Erythroblast (primary cell): ENCODE results near the gene SARDH.

Experiments
- GATA1 ChIP-seq: IDR thresholded peaks from 2 replicates; pipeline ENCODE4 v1.6.1; 2011; ENCODE audit warnings: low read depth, mild to moderate bottlenecking, control low read depth, low read length, moderate library complexity
- POLR2A ChIP-seq: IDR thresholded peaks from 2 replicates; pipeline ENCODE4 v1.6.1; 2011; ENCODE audit warnings: mild to moderate bottlenecking, low read length

DNA sequence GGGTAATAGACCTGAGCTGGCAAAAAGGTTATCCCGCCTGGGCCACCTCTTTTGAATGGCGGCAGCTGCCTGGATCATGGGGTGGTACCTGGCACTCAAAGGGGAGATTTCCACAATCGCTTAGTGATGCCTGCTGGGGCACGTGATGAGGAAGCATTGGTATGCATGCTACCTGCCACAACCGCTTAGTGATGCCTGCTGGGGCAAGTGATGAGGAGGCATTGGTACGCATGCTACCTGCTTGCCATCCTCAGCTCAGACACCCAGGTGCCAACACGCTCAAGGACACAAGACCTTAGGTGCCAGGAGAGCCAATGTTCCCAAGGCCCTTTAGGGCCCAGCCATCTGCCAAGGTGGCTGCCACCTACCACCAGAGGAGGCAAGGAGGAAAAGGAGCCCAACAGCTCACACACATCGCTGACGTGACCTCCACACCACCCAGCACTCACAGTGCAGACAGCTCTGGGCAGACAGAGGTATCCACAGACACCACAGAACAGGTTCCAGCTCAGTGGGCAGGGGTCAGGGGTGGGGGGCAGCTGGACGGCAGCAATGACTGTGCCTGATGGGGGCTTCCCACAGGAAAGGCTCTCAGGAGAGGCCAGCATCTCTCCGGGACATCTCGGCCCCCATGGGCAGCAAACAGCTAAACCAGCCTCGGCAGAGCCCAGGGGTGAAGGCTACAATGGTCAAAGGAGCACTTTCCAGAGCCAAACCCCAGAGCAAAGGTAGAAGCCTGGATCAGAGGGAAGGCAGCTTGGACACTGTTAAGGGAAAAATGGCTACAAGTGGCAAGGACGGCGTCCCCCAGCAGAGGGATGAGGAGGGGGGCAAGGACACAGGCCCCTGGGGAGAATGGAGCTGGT is 43.0 kb upstream of the SARDH start:
- TF ChIP-seq POLR2A: no peak
- TF ChIP-seq GATA1: no peak
